H1 (cell line): ENCODE data around the gene TMEM229B. TPM values are rescaled to one million over a fixed set of nuclear protein-coding genes. Genes with fewer than 3 reads are reported as not detected.

Experiments used
- CTCF ChIA-PET: fragments of 300-600 bp; sonication (Branson Sonifier 250); formaldehyde crosslinking; loops from one replicate; lab custom pipeline; 2021; ENCODE audit not compliant: partially characterized antibody; lab: Charles Lee
- POLR2A ChIA-PET: fragments of 300-600 bp; sonication (Branson Sonifier 250); formaldehyde crosslinking; loops from one replicate; lab custom pipeline; 2021; ENCODE audit warnings: inconsistent platforms; ENCODE audit not compliant: partially characterized antibody; lab: Charles Lee
- DNase-seq, 2 experiments: peaks; one replicate each; pipeline versions ENCODE4 v3.0.0 to v3.0.0-alpha.2; 2010 to 2022; ENCODE audit warnings: low spot score in 2 of 2, low read depth in 1 of 2, mixed read lengths in 1 of 2
- FAIRE-seq: peaks from 2 replicates; lab custom pipeline; 2011; peaks lifted over from hg19 to GRCh38; lab: Jason Lieb, UNC
- H2AFZ ChIP-seq: 2 replicates; pipeline ENCODE4 v1.8.1; 2012; ENCODE audit warnings: low read length, inconsistent platforms
- H2AK5ac ChIP-seq: 2 replicates; pipeline ENCODE4 v1.6.1; 2013; ENCODE audit warnings: low read depth, low read length
- H2BK120ac ChIP-seq: replicated peaks from 2 replicates; pipeline ENCODE3; 2013; ENCODE audit warnings: low read depth, low read length, inconsistent platforms
- H2BK12ac ChIP-seq: 2 replicates; pipeline ENCODE4 v1.6.1; 2013; ENCODE audit warnings: low read depth, low read length
- H2BK15ac ChIP-seq: 2 replicates; pipeline ENCODE4 v1.6.1; 2013; ENCODE audit warnings: low read length
- H2BK20ac ChIP-seq: 2 replicates; pipeline ENCODE4 v1.6.1; 2013; ENCODE audit warnings: low read length
- H2BK5ac ChIP-seq: 2 replicates; pipeline ENCODE4 v1.6.1; 2013; ENCODE audit warnings: low read depth, low read length
- H3K14ac ChIP-seq: 2 replicates; pipeline ENCODE4 v1.6.1; 2013; ENCODE audit warnings: inconsistent platforms; ENCODE audit not compliant: insufficient read length
- H3K18ac ChIP-seq: 2 replicates; pipeline ENCODE4 v1.6.1; 2013; ENCODE audit warnings: low read length; ENCODE audit errors: extremely low read depth
- H3K23ac ChIP-seq: 2 replicates; pipeline ENCODE4 v1.6.1; 2013; ENCODE audit warnings: inconsistent platforms; ENCODE audit not compliant: insufficient read length
- H3K23me2 ChIP-seq: 2 replicates; pipeline ENCODE4 v1.6.1; 2013; ENCODE audit warnings: low read depth, low read length
- H3K27ac ChIP-seq: 2 replicates; pipeline ENCODE4 v1.6.1; 2011; ENCODE audit warnings: low read depth, low read length, inconsistent platforms
- H3K27me3 ChIP-seq, 4 experiments: replicated peaks in 1 of 4; 1 replicate in 1 of 4; 2 replicates in 3 of 4; pipeline versions ENCODE4 v1.6.1 to v1.8.1; 2011 to 2013; ENCODE audit warnings: low read length in 3 of 4, mild to moderate bottlenecking in 3 of 4, inconsistent platforms in 2 of 4, mixed read lengths in 2 of 4, moderate library complexity in 1 of 4; ENCODE audit not compliant: control insufficient read depth in 3 of 4, insufficient read depth in 3 of 4; ENCODE audit errors: extremely low read depth in 1 of 4
- H3K36me3 ChIP-seq, 4 experiments: 2 replicates each; pipeline versions ENCODE4 v1.6.1 to v1.8.1; 2011 to 2013; ENCODE audit warnings: mild to moderate bottlenecking in 4 of 4, low read length in 3 of 4, moderate library complexity in 2 of 4, control low read depth in 1 of 4, inconsistent platforms in 1 of 4; ENCODE audit not compliant: insufficient read depth in 4 of 4, control insufficient read depth in 2 of 4
- H3K4ac ChIP-seq: replicated peaks from 2 replicates; pipeline ENCODE3; 2013; ENCODE audit warnings: low read length, low read depth, mixed read lengths, inconsistent platforms; ENCODE audit not compliant: insufficient read length
- H3K4me1 ChIP-seq, 4 experiments: replicated peaks in 1 of 4; 1 replicate in 1 of 4; 2 replicates in 3 of 4; pipeline versions ENCODE4 v1.6.1 to v1.8.1; 2011 to 2013; ENCODE audit warnings: low read length in 3 of 4, inconsistent platforms in 2 of 4, mixed read lengths in 1 of 4; ENCODE audit not compliant: insufficient read depth in 4 of 4, control insufficient read depth in 3 of 4
- H3K4me2 ChIP-seq, 2 experiments: 2 replicates each; pipeline versions ENCODE4 v1.6.1 to v1.8.1; 2011 to 2013; ENCODE audit warnings: low read depth in 2 of 2, low read length in 2 of 2, control low read depth in 1 of 2, inconsistent platforms in 1 of 2, mild to moderate bottlenecking in 1 of 2; ENCODE audit not compliant: insufficient read depth in 1 of 2
- H3K4me3 ChIP-seq, 4 experiments: fragments of 200-600, 300-600 bp in 1 of 4; sonication (generic), shearing (Covaris generic), sonication (Bioruptor Twin) in 1 of 4; 2 replicates each; pipeline versions ENCODE4 v1.5.1 to v1.8.1; 2011 to 2016; ENCODE audit warnings: low read length in 4 of 4, low read depth in 3 of 4, control low read depth in 2 of 4, inconsistent platforms in 2 of 4, mild to moderate bottlenecking in 2 of 4, mixed read lengths in 1 of 4, moderate library complexity in 1 of 4; ENCODE audit not compliant: insufficient read depth in 2 of 4; ENCODE audit errors: extremely low read depth in 1 of 4
- H3K56ac ChIP-seq: replicated peaks from 2 replicates; pipeline ENCODE3; 2013; ENCODE audit warnings: low read depth, mild to moderate bottlenecking, mixed read lengths, low read length, inconsistent platforms; ENCODE audit not compliant: insufficient read length
- H3K79me1 ChIP-seq: 2 replicates; pipeline ENCODE4 v1.6.1; 2013; ENCODE audit warnings: low read depth, low read length, control low read depth
- H3K79me2 ChIP-seq, 2 experiments: 2 replicates each; pipeline versions ENCODE4 v1.6.1 to v1.8.1; 2012 to 2013; ENCODE audit warnings: low read length in 2 of 2, mild to moderate bottlenecking in 2 of 2, inconsistent platforms in 1 of 2; ENCODE audit not compliant: insufficient read depth in 2 of 2, control insufficient read depth in 1 of 2
- H3K9ac ChIP-seq, 4 experiments: replicated peaks in 1 of 4; 1 replicate in 1 of 4; 2 replicates in 3 of 4; pipeline versions ENCODE4 v1.6.1 to v1.8.1; 2011 to 2013; ENCODE audit warnings: low read depth in 3 of 4, low read length in 3 of 4, control low read depth in 2 of 4, mild to moderate bottlenecking in 2 of 4, moderate library complexity in 2 of 4, inconsistent platforms in 1 of 4; ENCODE audit errors: extremely low read depth in 1 of 4
- H3K9me3 ChIP-seq, 2 experiments: 2 replicates each; pipeline versions ENCODE4 v1.6.1 to v1.8.1; 2012 to 2013; ENCODE audit warnings: mild to moderate bottlenecking in 2 of 2, moderate library complexity in 2 of 2, control low read depth in 1 of 2, inconsistent platforms in 1 of 2, low read depth in 1 of 2, low read length in 1 of 2, mixed read lengths in 1 of 2; ENCODE audit not compliant: insufficient read depth in 2 of 2
- H4K20me1 ChIP-seq, 2 experiments: replicated peaks in 1 of 2; 2 replicates each; pipeline versions ENCODE3 to v1.8.1; 2011 to 2013; ENCODE audit warnings: inconsistent platforms in 2 of 2, low read length in 2 of 2, mild to moderate bottlenecking in 1 of 2; ENCODE audit not compliant: insufficient read depth in 2 of 2, control insufficient read depth in 1 of 2
- H4K5ac ChIP-seq: 2 replicates; pipeline ENCODE4 v1.6.1; 2013; ENCODE audit warnings: low read length, low read depth, mixed read lengths, inconsistent platforms; ENCODE audit not compliant: insufficient read length
- H4K8ac ChIP-seq: 2 replicates; pipeline ENCODE4 v1.8.0; 2013; ENCODE audit warnings: mild to moderate bottlenecking, moderate library complexity, low read length, inconsistent platforms; ENCODE audit not compliant: insufficient read depth; ENCODE audit errors: extremely low read depth
- H4K91ac ChIP-seq: replicated peaks from 2 replicates; pipeline ENCODE3; 2013; ENCODE audit warnings: low read length, mixed read lengths, inconsistent platforms; ENCODE audit not compliant: insufficient read length
- ATF2 ChIP-seq: IDR thresholded peaks from 2 replicates; pipeline ENCODE4 v1.6.1; 2012; ENCODE audit warnings: low read length, inconsistent platforms
- ATF3 ChIP-seq: IDR thresholded peaks from 2 replicates; pipeline ENCODE4 v1.6.1; 2011; ENCODE audit warnings: low read depth, mild to moderate bottlenecking, low read length; ENCODE audit not compliant: insufficient read depth
- CTBP2 ChIP-seq: IDR thresholded peaks from 2 replicates; pipeline ENCODE4 v1.7.0; 2011; ENCODE audit warnings: borderline replicate concordance, mild to moderate bottlenecking, moderate library complexity, mixed read lengths, low read length; ENCODE audit not compliant: insufficient read depth, insufficient read length
- KDM1A ChIP-seq: fragments of 200-600, 300-600 bp; sonication (generic); IDR thresholded peaks from 2 replicates; pipeline ENCODE4 v1.7.1; 2016; ENCODE audit warnings: mild to moderate bottlenecking, low read length, borderline replicate concordance
- KDM4A ChIP-seq: IDR thresholded peaks from one replicate; pipeline ENCODE4 v1.7.1; 2012; ENCODE audit warnings: low read depth, mild to moderate bottlenecking, moderate library complexity, low read length, inconsistent platforms; ENCODE audit not compliant: severe bottlenecking
- POLR2A ChIP-seq, 2 experiments: IDR thresholded peaks; 1 replicate in 1 of 2; 2 replicates in 1 of 2; pipeline ENCODE4 v1.6.1; 2011; ENCODE audit warnings: low read depth in 2 of 2, low read length in 2 of 2, mild to moderate bottlenecking in 2 of 2; ENCODE audit errors: control extremely low read depth in 1 of 2
- POLR2AphosphoS5 ChIP-seq: IDR thresholded peaks from 2 replicates; pipeline ENCODE4 v1.6.1; 2011; ENCODE audit warnings: low read depth, low read length
- RFX5 ChIP-seq: IDR thresholded peaks from 2 replicates; pipeline ENCODE4 v1.6.1; 2011; ENCODE audit warnings: low read depth, low read length, improper control_type of control experiment, borderline replicate concordance
- SIN3A ChIP-seq, 2 experiments: IDR thresholded peaks in 1 of 2; conservative IDR thresholded peaks in 1 of 2; 2 replicates each; pipeline ENCODE4 v1.6.1; 2011 to 2012; ENCODE audit warnings: low read length in 2 of 2, improper control_type of control experiment in 1 of 2, low read depth in 1 of 2, mild to moderate bottlenecking in 1 of 2
- USF2 ChIP-seq: IDR thresholded peaks from 2 replicates; pipeline ENCODE4 v1.6.1; 2011; ENCODE audit warnings: low read length, improper control_type of control experiment
- WGBS, 2 experiments: shearing (Covaris generic) in 1 of 2; methylation state at CpG; one replicate each; pipeline versions ENCODE4 v1.1.6 to v1.1.7; 2013 to 2015; ENCODE audit warnings: low lambda C conversion rate in 2 of 2, mixed read lengths in 2 of 2, inconsistent platforms in 1 of 2, low coverage in 1 of 2, missing lambda C conversion rate in 1 of 2; ENCODE audit not compliant: insufficient replicate concordance in 2 of 2, insufficient coverage in 1 of 2, insufficient read length in 1 of 2; ENCODE audit errors: extremely low coverage in 1 of 2, missing lambda C conversion rate in 1 of 2; 5-methylcytosine and 5-hydroxymethylcytosine counted together
- polyA plus RNA-seq, 7 experiments: library from polyadenylated mRNA; depleted of rRNA in 3 of 7; stranded (reverse) in 5 of 7; unstranded in 2 of 7; fragments of >200 nt in 5 of 7; fragments of 200-250 nt in 2 of 7; gene quantifications; 1 replicate in 5 of 7; 2 replicates in 1 of 7; 4 replicates in 1 of 7; pipeline versions ENCODE4 v1.2.1 to v1.2.3, GENCODE V29; 2011 to 2013; ENCODE audit warnings: missing spikeins in 2 of 7, mixed read lengths in 2 of 7
- total RNA-seq: library from RNA; stranded (reverse); fragmentation: NEBNext Ultra II Directional; extraction: Animal tissue kit (Norgen Biotek cat#: 25700); gene quantifications from 2 replicates; pipeline ENCODE4 v1.2.1, GENCODE V29; 2021

TMEM229B gene
- total and polyA plus RNA-seq, 2 of the 8 experiments (the other 6 are each of a cell fraction or from before 2014, with no cell fraction given), result 0.73 to 0.85 TPM

- no peak overlapping the region for H3K9ac ChIP-seq
- no peaks in the 10 kb centered on the region for H3K79me2 ChIP-seq
- H3K4me2 ChIP-seq, result no peak overlapping the region
- H3K14ac ChIP-seq, result no peak overlapping the region
- H3K4ac ChIP-seq, result no peak overlapping the region
- no peak for DNase-seq
- FAIRE-seq, result no peak
- no peak overlapping the region for H3K18ac ChIP-seq
- H3K36me3 ChIP-seq, result no peaks in the 10 kb centered on the region
- H2BK5ac ChIP-seq, result no peak overlapping the region
- H3K27ac ChIP-seq, result no peak overlapping the region
- H3K23me2 ChIP-seq, result no peaks in the 10 kb centered on the region
- no peak overlapping the region for H4K5ac ChIP-seq
- 89% methylated on average over 8 of the region's 8 CpGs; no CpG with 5 or more reads in 1 of the 2 experiments for WGBS, 2 experiments
- no peak overlapping the region for H3K23ac ChIP-seq
- H2BK12ac ChIP-seq, result no peak overlapping the region
- ChIA-PET CTCF (interaction anchor here (0.7 to 21.6 kb wide), 38 partner anchors 8 to 278 kb away, joined by 3 to 446 read pairs (median 13); partner anchors contain the start of genes PLEK2 and PLEKHH1), POLR2A (interaction anchor here (1.1 to 2.1 kb wide), 2 partner anchors 11 to 145 kb away, joined by 4 to 7 read pairs; no protein-coding TSS in a partner anchor)
- H3K9me3 ChIP-seq, result no peaks in the 10 kb centered on the region
- H3K4me1 ChIP-seq, result peaks cover 0 to 7% (median 2%) of the 10 kb centered on the region in 4 experiments; a peak in 3 of 7 replicates
- H3K56ac ChIP-seq, result no peak overlapping the region
- no peak overlapping the region for H2AK5ac ChIP-seq
- H4K91ac ChIP-seq, result no peak overlapping the region
- 0 out of 2 replicates have a peak overlapping the region, but pooled peaks have one; percentile 3 for H2AFZ ChIP-seq
- no peak overlapping the region for H2BK120ac ChIP-seq
- H3K4me3 ChIP-seq, result no peak overlapping the region
- no peak overlapping the region for H2BK20ac ChIP-seq
- no peak overlapping the region for H2BK15ac ChIP-seq
- H4K8ac ChIP-seq, result no peak overlapping the region
- H4K20me1 ChIP-seq, result no peaks in the 10 kb centered on the region
- H3K27me3 ChIP-seq, result no peaks in the 10 kb centered on the region
- H3K79me1 ChIP-seq, result no peaks in the 10 kb centered on the region
- no peak for TF ChIP-seq USF2
- no peak for TF ChIP-seq ATF2
- no peak for TF ChIP-seq KDM1A
- TF ChIP-seq CTBP2, result no peak
- no peak for TF ChIP-seq POLR2AphosphoS5
- no peak for TF ChIP-seq ATF3
- TF ChIP-seq POLR2A (IDR thresholded peaks at IDR 0.05; ENCODE audit: control extremely low read depth in 1 of 2, low read depth in 2 of 2, low read length in 2 of 2), result no peak
- no peak for TF ChIP-seq KDM4A
- TF ChIP-seq SIN3A (conservative IDR thresholded peaks at IDR 0.05 in 1 of 2, IDR thresholded peaks at IDR 0.05 in 1 of 2; ENCODE audit: low read depth in 1 of 2, low read length in 2 of 2), result no peak
- no peak for TF ChIP-seq RFX5
These were observed 62.4 kb downstream of the TMEM229B start for GRCh38 chr14:67426161-67426560.
